Mesenchymal stem cell (in vitro differentiated cells and primary cell): ENCODE data around the gene CCDC82.

Source experiments
- DNase-seq: peaks from one replicate; pipeline ENCODE4 v3.0.0-alpha.2; 2013
- H2AFZ ChIP-seq: one replicate; pipeline ENCODE4 v1.6.1; 2013; ENCODE audit warnings: low read depth, mild to moderate bottlenecking, control low read depth, inconsistent platforms, low read length, moderate library complexity
- H2AK5ac ChIP-seq: 2 replicates; pipeline ENCODE4 v1.6.1; 2013; ENCODE audit warnings: low read length, moderate library complexity, mild to moderate bottlenecking, inconsistent platforms; ENCODE audit not compliant: severe bottlenecking
- H2BK120ac ChIP-seq: one replicate; pipeline ENCODE4 v1.6.1; 2013; ENCODE audit warnings: low read depth, mild to moderate bottlenecking, inconsistent platforms, low read length, moderate library complexity
- H2BK12ac ChIP-seq, 2 experiments: one replicate each; pipeline ENCODE4 v1.6.1; 2013; ENCODE audit warnings: inconsistent platforms in 2 of 2, low read length in 2 of 2, mild to moderate bottlenecking in 2 of 2, moderate library complexity in 2 of 2, control low read depth in 1 of 2
- H2BK15ac ChIP-seq: one replicate; pipeline ENCODE4 v1.6.1; 2013; ENCODE audit warnings: mild to moderate bottlenecking, low read depth, inconsistent platforms; ENCODE audit not compliant: poor library complexity, severe bottlenecking
- H2BK5ac ChIP-seq: 2 replicates; pipeline ENCODE4 v1.6.1; 2013; ENCODE audit warnings: low read depth, mild to moderate bottlenecking, low read length, control low read depth, inconsistent platforms; ENCODE audit not compliant: poor library complexity, severe bottlenecking
- H3K14ac ChIP-seq, 2 experiments: one replicate each; pipeline ENCODE4 v1.6.1; 2013; ENCODE audit warnings: inconsistent platforms in 2 of 2, low read length in 2 of 2, control low read depth in 1 of 2, mild to moderate bottlenecking in 1 of 2, moderate library complexity in 1 of 2
- H3K18ac ChIP-seq, 2 experiments: one replicate each; pipeline ENCODE4 v1.6.1; 2013; ENCODE audit warnings: inconsistent platforms in 2 of 2, low read length in 2 of 2, control low read depth in 1 of 2, low read depth in 1 of 2, mild to moderate bottlenecking in 1 of 2
- H3K23ac ChIP-seq, 2 experiments: one replicate each; pipeline ENCODE4 v1.6.1; 2013; ENCODE audit warnings: inconsistent platforms in 2 of 2, low read length in 2 of 2, mild to moderate bottlenecking in 2 of 2, moderate library complexity in 2 of 2, control low read depth in 1 of 2
- H3K27ac ChIP-seq: 2 replicates; pipeline ENCODE4 v1.5.1; 2013; ENCODE audit warnings: mild to moderate bottlenecking, moderate library complexity, low read length, control low read depth, inconsistent platforms; ENCODE audit not compliant: poor library complexity, severe bottlenecking
- H3K27me3 ChIP-seq, 2 experiments: 2 replicates each; pipeline versions ENCODE4 v1.6.1 to v1.7.0; 2013; ENCODE audit warnings: low read length in 2 of 2, mild to moderate bottlenecking in 2 of 2, moderate library complexity in 2 of 2, control low read depth in 1 of 2, inconsistent platforms in 1 of 2; ENCODE audit not compliant: control insufficient read depth in 1 of 2, insufficient read depth in 1 of 2
- H3K36me3 ChIP-seq, 2 experiments: 2 replicates each; pipeline versions ENCODE4 v1.6.1 to v1.7.0; 2013; ENCODE audit warnings: low read length in 2 of 2, control low read depth in 1 of 2, inconsistent platforms in 1 of 2, low read depth in 1 of 2, mild to moderate bottlenecking in 1 of 2; ENCODE audit not compliant: insufficient read depth in 2 of 2, control insufficient read depth in 1 of 2
- H3K4ac ChIP-seq, 2 experiments: one replicate each; pipeline ENCODE4 v1.6.1; 2013; ENCODE audit warnings: inconsistent platforms in 2 of 2, low read length in 2 of 2, mild to moderate bottlenecking in 2 of 2, moderate library complexity in 2 of 2, control low read depth in 1 of 2, low read depth in 1 of 2
- H3K4me1 ChIP-seq: 2 replicates; pipeline ENCODE4 v1.6.1; 2013; ENCODE audit warnings: low read depth, low read length, control low read depth; ENCODE audit not compliant: control insufficient read depth, insufficient read depth
- H3K4me2 ChIP-seq: 2 replicates; pipeline ENCODE4 v1.6.1; 2013; ENCODE audit warnings: low read length, mild to moderate bottlenecking, inconsistent platforms; ENCODE audit not compliant: poor library complexity, severe bottlenecking
- H3K4me3 ChIP-seq, 2 experiments: 2 replicates each; pipeline versions ENCODE4 v1.5.1 to v1.7.0; 2013; ENCODE audit warnings: low read length in 2 of 2, mild to moderate bottlenecking in 2 of 2, control low read depth in 1 of 2, low read depth in 1 of 2; ENCODE audit not compliant: insufficient read depth in 1 of 2
- H3K79me1 ChIP-seq: replicated peaks from 2 replicates; pipeline ENCODE4 v1.6.1; 2013; ENCODE audit warnings: mild to moderate bottlenecking, control low read depth, low read length, inconsistent platforms; ENCODE audit not compliant: poor library complexity, severe bottlenecking
- H3K9ac ChIP-seq: 2 replicates; pipeline ENCODE4 v1.7.0; 2013; ENCODE audit warnings: mild to moderate bottlenecking, low read length, moderate library complexity
- H3K9me3 ChIP-seq: 2 replicates; pipeline ENCODE4 v1.7.0; 2013; ENCODE audit warnings: mild to moderate bottlenecking, low read length; ENCODE audit not compliant: control insufficient read depth
- H4K8ac ChIP-seq: one replicate; pipeline ENCODE4 v1.6.1; 2013; ENCODE audit warnings: inconsistent platforms, mild to moderate bottlenecking, low read length, moderate library complexity
- H4K91ac ChIP-seq: one replicate; pipeline ENCODE4 v1.6.1; 2013; ENCODE audit warnings: mild to moderate bottlenecking, low read length, inconsistent platforms
- WGBS: methylation state at CpG from one replicate; pipeline ENCODE4 v1.1.7; 2013; ENCODE audit warnings: mixed read lengths; 5-methylcytosine and 5-hydroxymethylcytosine counted together

The CCDC82 gene

GRCh38 chr11:96309016-96309642 lies 80.6 kb downstream of the CCDC82 start:
- H4K8ac ChIP-seq: no peak overlapping the region
- no peak overlapping the region for H3K4me3 ChIP-seq
- 83% methylated on average over 2 of the region's 2 CpGs for WGBS

GRCh38 chr11:96307776-96308140 lies 82.0 kb downstream of the CCDC82 start:
- H3K79me1 ChIP-seq: peaks cover 3% of the 10 kb centered on the region
- peaks cover 4% of the 10 kb centered on the region for H3K4me1 ChIP-seq
- H3K9me3 ChIP-seq: no peaks in the 10 kb centered on the region
- no peak overlapping the region for H2AFZ ChIP-seq
- peak overlapping the region; percentile 75 for H3K4me2 ChIP-seq
- peak; percentile 92 for DNase-seq
- peak overlapping the region; percentile 33 for H2BK5ac ChIP-seq
- peak overlapping the region; percentile 94 for H3K9ac ChIP-seq
- H3K27ac ChIP-seq: peak overlapping the region; percentile 91
- no peaks in the 10 kb centered on the region for H3K27me3 ChIP-seq
- H3K23ac ChIP-seq: no peak overlapping the region
- no peak overlapping the region for H3K14ac ChIP-seq
- H2BK15ac ChIP-seq: no peak overlapping the region
- 0% methylated on average over 2 of the region's 3 CpGs for WGBS
- no peak overlapping the region for H4K91ac ChIP-seq
- H4K8ac ChIP-seq: no peak overlapping the region
- H3K4ac ChIP-seq: peak overlapping the region in 1 of 2 experiments; percentile 29
- no peak overlapping the region for H2AK5ac ChIP-seq
- H3K18ac ChIP-seq: no peak overlapping the region
- no peak overlapping the region for H2BK120ac ChIP-seq
- no peaks in the 10 kb centered on the region for H3K36me3 ChIP-seq
- no peak overlapping the region for H2BK12ac ChIP-seq
- peak overlapping the region in 1 of 2 experiments; percentile 73 for H3K4me3 ChIP-seq

More at GRCh38 chr11:96309016-96309642, 80.6 kb downstream of the CCDC82 start:
- Histone ChIP-seq H3K4ac (no peak overlapping the region), H2BK120ac (no peak overlapping the region), H4K91ac (no peak overlapping the region), H2BK5ac (no peak overlapping the region), H3K4me1 (peaks cover 4% of the 10 kb centered on the region), H2BK15ac (no peak overlapping the region), H3K9me3 (no peaks in the 10 kb centered on the region), H3K14ac (no peak overlapping the region), H3K4me2 (no peak overlapping the region), H3K36me3 (no peaks in the 10 kb centered on the region), H3K27ac (peak overlapping the region; percentile 50), H3K18ac (no peak overlapping the region), H3K27me3 (no peaks in the 10 kb centered on the region), H2BK12ac (no peak overlapping the region), H2AFZ (no peak overlapping the region), H3K9ac (peak overlapping the region; percentile 94), H3K79me1 (peaks cover 4% of the 10 kb centered on the region), H3K23ac (no peak overlapping the region), H2AK5ac (no peak overlapping the region)
- no peak for DNase-seq

GRCh38 chr11:96306933-96307775 lies 82.6 kb downstream of the CCDC82 start:
- no peak overlapping the region for H4K91ac ChIP-seq
- WGBS: 2% methylated on average over 10 of the region's 10 CpGs
- H2AK5ac ChIP-seq: peak overlapping the region; percentile 57
- H3K18ac ChIP-seq: peak overlapping the region; percentile 63 to 81
- H3K4me1 ChIP-seq: peaks cover 6% of the 10 kb centered on the region
- H2AFZ ChIP-seq: no peak overlapping the region
- peak overlapping the region; percentile 29 to 71 for H3K4ac ChIP-seq
- peaks cover 5% of the 10 kb centered on the region for H3K79me1 ChIP-seq
- no peak overlapping the region for H3K23ac ChIP-seq
- no peaks in the 10 kb centered on the region for H3K36me3 ChIP-seq
- H3K27ac ChIP-seq: peak overlapping the region; percentile 91
- H2BK5ac ChIP-seq: peak overlapping the region; percentile 33
- no peaks in the 10 kb centered on the region for H3K27me3 ChIP-seq
- H4K8ac ChIP-seq: peak overlapping the region; percentile 76
- H2BK120ac ChIP-seq: no peak overlapping the region
- H3K4me3 ChIP-seq: peak overlapping the region in 1 of 2 experiments; percentile 73
- peak overlapping the region; percentile 94 for H3K9ac ChIP-seq
- H3K9me3 ChIP-seq: no peaks in the 10 kb centered on the region
- DNase-seq: peak; percentile 100
- H3K4me2 ChIP-seq: peak overlapping the region; percentile 75
- H2BK12ac ChIP-seq: peak overlapping the region in 1 of 2 experiments; percentile 21
- H3K14ac ChIP-seq: peak overlapping the region in 1 of 2 experiments; percentile 53
- no peak overlapping the region for H2BK15ac ChIP-seq

GRCh38 chr11:96306600-96306932 lies 83.1 kb downstream of the CCDC82 start:
- Histone ChIP-seq H2AK5ac (peak overlapping the region; percentile 93), H3K4ac (no peak overlapping the region), H2BK15ac (no peak overlapping the region), H3K27me3 (no peaks in the 10 kb centered on the region), H3K4me1 (peaks cover 5% of the 10 kb centered on the region), H4K91ac (no peak overlapping the region), H3K27ac (peak overlapping the region; percentile 91), H3K4me2 (peak overlapping the region; percentile 75), H3K79me1 (peaks cover 5% of the 10 kb centered on the region), H3K23ac (no peak overlapping the region), H3K18ac (peak overlapping the region in 1 of 2 experiments; percentile 52), H4K8ac (no peak overlapping the region), H2BK120ac (peak overlapping the region; percentile 75), H3K14ac (no peak overlapping the region), H3K36me3 (no peaks in the 10 kb centered on the region), H3K9ac (peak overlapping the region; percentile 94), H2BK12ac (no peak overlapping the region), H3K4me3 (peak overlapping the region in 1 of 2 experiments; percentile 73), H3K9me3 (no peaks in the 10 kb centered on the region), H2AFZ (no peak overlapping the region), H2BK5ac (no peak overlapping the region)
- DNase-seq: no peak
- 3% methylated on average over 2 of the region's 3 CpGs for WGBS
